Neural cell (in vitro differentiated cells): ENCODE results near the gene HSD17B4. TPM values are rescaled to one million over a fixed set of nuclear protein-coding genes. Genes with fewer than 3 reads are reported as not detected.

Experiments used
- H2AFZ ChIP-seq: fragments of 200-600, 300-800 bp; sonication (generic), shearing (Covaris generic); 2 replicates; pipeline ENCODE4 v1.6.0; 2014; ENCODE audit warnings: low read depth, mild to moderate bottlenecking, antibody characterized with exemption, low read length, moderate library complexity
- H3F3A ChIP-seq: fragments of 200-600 bp; shearing (Covaris generic); 2 replicates; pipeline ENCODE4 v1.6.1; 2016; ENCODE audit warnings: mild to moderate bottlenecking, moderate library complexity, mixed read lengths, antibody characterized with exemption, low read length; ENCODE audit not compliant: insufficient read depth, poor library complexity, severe bottlenecking
- H3K27ac ChIP-seq: fragments of 200-600, 300-800 bp; sonication (generic), shearing (Covaris generic); 2 replicates; pipeline ENCODE4 v1.5.1; 2014; ENCODE audit warnings: mild to moderate bottlenecking, low read length, moderate library complexity
- H3K27me3 ChIP-seq: fragments of 300-800, 200-600 bp; sonication (generic), shearing (Covaris generic); 2 replicates; pipeline ENCODE4 v1.6.0; 2014; ENCODE audit warnings: mild to moderate bottlenecking, low read depth, low read length, moderate library complexity; ENCODE audit not compliant: insufficient read depth
- H3K36me3 ChIP-seq: fragments of 300-800, 200-600 bp; sonication (generic), shearing (Covaris generic); 2 replicates; pipeline ENCODE4 v1.5.1; 2014; ENCODE audit warnings: mild to moderate bottlenecking, antibody characterized with exemption, low read length, moderate library complexity; ENCODE audit not compliant: insufficient read depth
- H3K4me2 ChIP-seq: fragments of 300-800, 200-600 bp; sonication (generic), shearing (Covaris generic); 2 replicates; pipeline ENCODE4 v1.6.0; 2014; ENCODE audit warnings: mild to moderate bottlenecking, low read length
- H3K4me3 ChIP-seq: fragments of 300-800, 200-600 bp; sonication (generic), shearing (Covaris generic); 2 replicates; pipeline ENCODE4 v1.5.1; 2014; ENCODE audit warnings: mild to moderate bottlenecking, low read length, moderate library complexity
- H3K79me2 ChIP-seq: fragments of 200-600 bp; shearing (Covaris generic); replicated peaks from 2 replicates; pipeline ENCODE4 v1.6.0; 2014; ENCODE audit warnings: mild to moderate bottlenecking, low read length, moderate library complexity; ENCODE audit not compliant: insufficient read depth
- H3K9ac ChIP-seq: fragments of 300-800, 200-600 bp; sonication (generic), shearing (Covaris generic); 2 replicates; pipeline ENCODE4 v1.6.1; 2016; ENCODE audit warnings: mild to moderate bottlenecking, low read length, mixed read lengths
- H3K9me2 ChIP-seq: fragments of 200-600 bp; shearing (Covaris generic); 2 replicates; pipeline ENCODE4 v1.6.1; 2016; ENCODE audit warnings: mild to moderate bottlenecking, low read length, mixed read lengths; ENCODE audit not compliant: insufficient read depth
- H3K9me3 ChIP-seq: fragments of 200-600, 300-800 bp; sonication (generic), shearing (Covaris generic); 2 replicates; pipeline ENCODE4 v1.6.1; 2016; ENCODE audit warnings: mild to moderate bottlenecking, mixed run types, low read length, moderate library complexity, mixed read lengths
- H4K20me1 ChIP-seq: fragments of 200-600 bp; shearing (Covaris generic); 2 replicates; pipeline ENCODE4 v1.6.1; 2016; ENCODE audit warnings: mild to moderate bottlenecking, mixed run types; ENCODE audit not compliant: insufficient read depth
- EP300 ChIP-seq: fragments of 450-650 bp; conservative IDR thresholded peaks from 2 replicates; pipeline ENCODE4 v1.6.1; 2014; ENCODE audit warnings: antibody characterized with exemption, mild to moderate bottlenecking, moderate library complexity; ENCODE audit not compliant: poor library complexity, severe bottlenecking
- EZH2 ChIP-seq: fragments of 200-600, 300-800 bp; shearing (Covaris generic), sonication (generic); IDR thresholded peaks from 2 replicates; pipeline ENCODE4 v1.6.1; 2014; ENCODE audit warnings: antibody characterized with exemption, low read length, borderline replicate concordance, mild to moderate bottlenecking; ENCODE audit not compliant: insufficient read depth, poor library complexity, severe bottlenecking
- MXI1 ChIP-seq: fragments of 450-650 bp; conservative IDR thresholded peaks from 2 replicates; pipeline ENCODE4 v1.6.1; 2014; ENCODE audit warnings: antibody characterized with exemption, mild to moderate bottlenecking; ENCODE audit not compliant: poor library complexity, severe bottlenecking
- POLR2AphosphoS5 ChIP-seq: IDR thresholded peaks from 2 replicates; pipeline ENCODE4 v1.6.1; 2012
- RAD21 ChIP-seq: fragments of 450-650 bp; conservative IDR thresholded peaks from 2 replicates; pipeline ENCODE4 v1.6.1; 2014; ENCODE audit warnings: antibody characterized with exemption, mild to moderate bottlenecking, moderate library complexity
- SMC3 ChIP-seq: fragments of 450-650 bp; conservative IDR thresholded peaks from 2 replicates; pipeline ENCODE4 v1.6.1; 2014; ENCODE audit warnings: antibody characterized with exemption, mild to moderate bottlenecking, moderate library complexity; ENCODE audit not compliant: poor library complexity
- TAF1 ChIP-seq: IDR thresholded peaks from 2 replicates; pipeline ENCODE4 v1.6.1; 2012; ENCODE audit warnings: low read depth
- polyA plus RNA-seq: library from polyadenylated mRNA; depleted of rRNA; stranded (reverse); fragments of >200 nt; gene quantifications from 2 replicates; pipeline ENCODE4 v1.2.3, GENCODE V29; 2014
- TF ChIP-seq, protein P1 (sequence below): fragments of 450-650 bp; IDR thresholded peaks from 2 replicates; pipeline ENCODE4 v1.5.1; 2014; ENCODE audit warnings: antibody characterized with exemption, mild to moderate bottlenecking, moderate library complexity; ENCODE audit not compliant: poor library complexity, severe bottlenecking
- TF ChIP-seq, protein P2 (sequence below): IDR thresholded peaks from 2 replicates; pipeline ENCODE4 v1.6.1; 2012; ENCODE audit warnings: borderline replicate concordance

The HSD17B4 gene
- polyA plus RNA-seq, 1 donor from 2014 or later: 244 TPM

GRCh38 chr5:119532637-119533036 is 80.3 kb downstream of the HSD17B4 start:
- H3F3A ChIP-seq: no peaks in the 10 kb centered on the region
- no peaks in the 10 kb centered on the region for H3K9me3 ChIP-seq
- no peaks in the 10 kb centered on the region for H3K79me2 ChIP-seq
- no peak overlapping the region for H3K4me3 ChIP-seq
- TF ChIP-seq, protein P1, sequence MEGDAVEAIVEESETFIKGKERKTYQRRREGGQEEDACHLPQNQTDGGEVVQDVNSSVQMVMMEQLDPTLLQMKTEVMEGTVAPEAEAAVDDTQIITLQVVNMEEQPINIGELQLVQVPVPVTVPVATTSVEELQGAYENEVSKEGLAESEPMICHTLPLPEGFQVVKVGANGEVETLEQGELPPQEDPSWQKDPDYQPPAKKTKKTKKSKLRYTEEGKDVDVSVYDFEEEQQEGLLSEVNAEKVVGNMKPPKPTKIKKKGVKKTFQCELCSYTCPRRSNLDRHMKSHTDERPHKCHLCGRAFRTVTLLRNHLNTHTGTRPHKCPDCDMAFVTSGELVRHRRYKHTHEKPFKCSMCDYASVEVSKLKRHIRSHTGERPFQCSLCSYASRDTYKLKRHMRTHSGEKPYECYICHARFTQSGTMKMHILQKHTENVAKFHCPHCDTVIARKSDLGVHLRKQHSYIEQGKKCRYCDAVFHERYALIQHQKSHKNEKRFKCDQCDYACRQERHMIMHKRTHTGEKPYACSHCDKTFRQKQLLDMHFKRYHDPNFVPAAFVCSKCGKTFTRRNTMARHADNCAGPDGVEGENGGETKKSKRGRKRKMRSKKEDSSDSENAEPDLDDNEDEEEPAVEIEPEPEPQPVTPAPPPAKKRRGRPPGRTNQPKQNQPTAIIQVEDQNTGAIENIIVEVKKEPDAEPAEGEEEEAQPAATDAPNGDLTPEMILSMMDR: no peak
- no peak for TF ChIP-seq RAD21
- no peak for TF ChIP-seq EZH2
- TF ChIP-seq, protein P2, sequence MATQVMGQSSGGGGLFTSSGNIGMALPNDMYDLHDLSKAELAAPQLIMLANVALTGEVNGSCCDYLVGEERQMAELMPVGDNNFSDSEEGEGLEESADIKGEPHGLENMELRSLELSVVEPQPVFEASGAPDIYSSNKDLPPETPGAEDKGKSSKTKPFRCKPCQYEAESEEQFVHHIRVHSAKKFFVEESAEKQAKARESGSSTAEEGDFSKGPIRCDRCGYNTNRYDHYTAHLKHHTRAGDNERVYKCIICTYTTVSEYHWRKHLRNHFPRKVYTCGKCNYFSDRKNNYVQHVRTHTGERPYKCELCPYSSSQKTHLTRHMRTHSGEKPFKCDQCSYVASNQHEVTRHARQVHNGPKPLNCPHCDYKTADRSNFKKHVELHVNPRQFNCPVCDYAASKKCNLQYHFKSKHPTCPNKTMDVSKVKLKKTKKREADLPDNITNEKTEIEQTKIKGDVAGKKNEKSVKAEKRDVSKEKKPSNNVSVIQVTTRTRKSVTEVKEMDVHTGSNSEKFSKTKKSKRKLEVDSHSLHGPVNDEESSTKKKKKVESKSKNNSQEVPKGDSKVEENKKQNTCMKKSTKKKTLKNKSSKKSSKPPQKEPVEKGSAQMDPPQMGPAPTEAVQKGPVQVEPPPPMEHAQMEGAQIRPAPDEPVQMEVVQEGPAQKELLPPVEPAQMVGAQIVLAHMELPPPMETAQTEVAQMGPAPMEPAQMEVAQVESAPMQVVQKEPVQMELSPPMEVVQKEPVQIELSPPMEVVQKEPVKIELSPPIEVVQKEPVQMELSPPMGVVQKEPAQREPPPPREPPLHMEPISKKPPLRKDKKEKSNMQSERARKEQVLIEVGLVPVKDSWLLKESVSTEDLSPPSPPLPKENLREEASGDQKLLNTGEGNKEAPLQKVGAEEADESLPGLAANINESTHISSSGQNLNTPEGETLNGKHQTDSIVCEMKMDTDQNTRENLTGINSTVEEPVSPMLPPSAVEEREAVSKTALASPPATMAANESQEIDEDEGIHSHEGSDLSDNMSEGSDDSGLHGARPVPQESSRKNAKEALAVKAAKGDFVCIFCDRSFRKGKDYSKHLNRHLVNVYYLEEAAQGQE: no peak
- H3K27me3 ChIP-seq: no peaks in the 10 kb centered on the region
- H3K4me2 ChIP-seq: no peak overlapping the region
- H4K20me1 ChIP-seq: no peaks in the 10 kb centered on the region
- H3K9me2 ChIP-seq: no peaks in the 10 kb centered on the region
- no peak overlapping the region for H3K9ac ChIP-seq
- H3K27ac ChIP-seq: no peak overlapping the region
- H2AFZ ChIP-seq: no peak overlapping the region
- H3K36me3 ChIP-seq: peaks cover 6% of the 10 kb centered on the region

GRCh38 chr5:119537704-119538103 is 85.4 kb downstream of the HSD17B4 start:
- no peak overlapping the region for H3K9ac ChIP-seq
- H4K20me1 ChIP-seq: no peaks in the 10 kb centered on the region
- H3K4me2 ChIP-seq: no peak overlapping the region
- H3K9me3 ChIP-seq: no peaks in the 10 kb centered on the region
- H3K9me2 ChIP-seq: no peaks in the 10 kb centered on the region
- no peaks in the 10 kb centered on the region for H3K36me3 ChIP-seq
- no peaks in the 10 kb centered on the region for H3K27me3 ChIP-seq
- TF ChIP-seq, protein P2: no peak
- TF ChIP-seq TAF1 (no peak), MXI1 (no peak), RAD21 (no peak), EZH2 (no peak), EP300 (no peak), SMC3 (no peak), POLR2AphosphoS5 (no peak)
- TF ChIP-seq, protein P1: no peak
- H3K27ac ChIP-seq: no peak overlapping the region
- H2AFZ ChIP-seq: no peak overlapping the region
- no peaks in the 10 kb centered on the region for H3K79me2 ChIP-seq
- no peaks in the 10 kb centered on the region for H3F3A ChIP-seq
- H3K4me3 ChIP-seq: no peak overlapping the region
